ENCODE measurements around the gene SLC6A17. TPM values are rescaled to one million over a fixed set of nuclear protein-coding genes. Genes with fewer than 3 reads are reported as not detected.
A peak's percentile ranks its signal among the peaks of the same experiment; 100 is the strongest.

SLC6A17 gene
- total RNA-seq, 2 donors from 2014 or later: 0.41 to 2.2 TPM

DNA sequence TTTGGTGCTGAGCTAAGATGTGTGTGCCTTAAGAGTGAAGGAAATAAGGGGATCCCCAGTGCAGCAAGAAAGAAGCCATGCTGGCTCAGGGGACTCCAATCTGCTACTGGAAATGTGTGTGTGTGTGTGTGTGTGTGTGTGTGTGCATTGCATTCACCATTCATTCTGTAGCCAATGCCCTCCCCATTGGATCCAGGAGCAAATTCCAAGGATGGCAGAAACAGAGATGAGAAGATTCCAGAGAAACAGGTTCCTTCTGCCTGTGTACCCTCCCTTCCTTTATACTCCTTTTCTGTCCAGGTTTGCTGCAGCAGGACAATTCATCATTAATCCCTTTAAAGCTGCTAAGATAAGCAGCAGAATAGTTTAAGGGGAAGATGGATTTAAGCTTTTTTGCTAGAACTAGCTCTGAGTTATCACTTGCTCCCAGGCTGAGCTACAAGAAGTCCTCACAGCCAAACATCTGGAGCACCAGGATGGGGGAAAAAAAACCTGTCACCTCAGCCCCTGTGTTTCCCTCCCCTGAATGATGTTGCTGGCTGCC is 3.2 kb downstream of the SLC6A17 start:
- Histone ChIP-seq H3K27me3 (replicated peaks; ENCODE audit: insufficient read depth) (peaks cover 8% of the 10 kb centered on the region), H3K4me3 (no peak overlapping the region), H3K4me1 (replicated peaks) (peaks cover 6% of the 10 kb centered on the region), H3K9me3 (no peaks in the 10 kb centered on the region), H3K36me3 (no peaks in the 10 kb centered on the region), H3K27ac (no peak overlapping the region)
- intact Hi-C loops (cut with DNase I): no loop called here
- DNase-seq (ENCODE audit: low spot score): no peak
- TF ChIP-seq, protein P1, sequence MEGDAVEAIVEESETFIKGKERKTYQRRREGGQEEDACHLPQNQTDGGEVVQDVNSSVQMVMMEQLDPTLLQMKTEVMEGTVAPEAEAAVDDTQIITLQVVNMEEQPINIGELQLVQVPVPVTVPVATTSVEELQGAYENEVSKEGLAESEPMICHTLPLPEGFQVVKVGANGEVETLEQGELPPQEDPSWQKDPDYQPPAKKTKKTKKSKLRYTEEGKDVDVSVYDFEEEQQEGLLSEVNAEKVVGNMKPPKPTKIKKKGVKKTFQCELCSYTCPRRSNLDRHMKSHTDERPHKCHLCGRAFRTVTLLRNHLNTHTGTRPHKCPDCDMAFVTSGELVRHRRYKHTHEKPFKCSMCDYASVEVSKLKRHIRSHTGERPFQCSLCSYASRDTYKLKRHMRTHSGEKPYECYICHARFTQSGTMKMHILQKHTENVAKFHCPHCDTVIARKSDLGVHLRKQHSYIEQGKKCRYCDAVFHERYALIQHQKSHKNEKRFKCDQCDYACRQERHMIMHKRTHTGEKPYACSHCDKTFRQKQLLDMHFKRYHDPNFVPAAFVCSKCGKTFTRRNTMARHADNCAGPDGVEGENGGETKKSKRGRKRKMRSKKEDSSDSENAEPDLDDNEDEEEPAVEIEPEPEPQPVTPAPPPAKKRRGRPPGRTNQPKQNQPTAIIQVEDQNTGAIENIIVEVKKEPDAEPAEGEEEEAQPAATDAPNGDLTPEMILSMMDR (IDR thresholded peaks at IDR 0.05): no peak
- TF ChIP-seq POLR2AphosphoS5 (IDR thresholded peaks at IDR 0.05) (no peak), POLR2A (IDR thresholded peaks at IDR 0.05) (no peak)

DNA sequence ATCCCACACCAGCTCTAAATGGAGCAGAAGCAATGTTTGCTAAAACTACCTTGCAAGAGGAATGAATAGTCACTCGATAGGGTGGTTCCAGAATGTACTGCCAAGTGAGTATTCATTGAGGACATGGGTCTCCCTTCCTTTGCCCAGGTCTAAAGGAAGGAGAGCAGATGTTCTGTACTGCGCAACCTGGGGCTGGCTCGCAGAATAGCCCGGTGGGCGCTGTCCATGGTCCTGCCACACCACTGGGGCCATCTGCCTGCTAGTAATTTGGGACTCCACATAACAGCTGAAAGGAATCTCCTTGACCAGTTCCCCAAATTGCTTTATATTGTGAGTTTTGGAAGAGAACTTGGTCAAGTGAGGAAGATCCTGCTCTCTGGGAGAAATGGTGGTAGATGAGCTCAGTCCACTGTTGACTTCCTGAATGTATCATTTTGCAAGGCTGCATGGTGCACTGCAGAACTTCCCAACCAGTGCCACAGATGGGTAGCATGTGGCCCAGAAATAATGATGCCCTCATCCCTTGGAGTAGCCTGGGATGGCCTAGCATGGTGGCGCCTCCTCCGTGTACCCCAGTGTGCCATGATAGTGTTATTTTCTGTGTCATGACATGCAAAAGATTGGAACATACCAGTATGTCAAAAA is 5.7 kb downstream of the SLC6A17 start:
- H3K4me1 ChIP-seq (replicated peaks): no peaks in the 10 kb centered on the region
- WGBS: 13% methylated on average over 7 of the region's 7 CpGs
- peaks cover under 1% of the 10 kb centered on the region for H3K27me3 ChIP-seq (replicated peaks; ENCODE audit: insufficient read depth)
- H3K9me3 ChIP-seq: no peaks in the 10 kb centered on the region
- H3K27ac ChIP-seq: no peak overlapping the region
- DNase-seq (ENCODE audit: low spot score): peak; percentile 40
- intact Hi-C loops (cut with DNase I): no loop called here
- H3K36me3 ChIP-seq: no peaks in the 10 kb centered on the region
- TF ChIP-seq, protein P1 (IDR thresholded peaks at IDR 0.05): no peak
- TF ChIP-seq POLR2A (IDR thresholded peaks at IDR 0.05) (no peak), POLR2AphosphoS5 (IDR thresholded peaks at IDR 0.05) (no peak)
- no peak overlapping the region for H3K4me3 ChIP-seq

DNA sequence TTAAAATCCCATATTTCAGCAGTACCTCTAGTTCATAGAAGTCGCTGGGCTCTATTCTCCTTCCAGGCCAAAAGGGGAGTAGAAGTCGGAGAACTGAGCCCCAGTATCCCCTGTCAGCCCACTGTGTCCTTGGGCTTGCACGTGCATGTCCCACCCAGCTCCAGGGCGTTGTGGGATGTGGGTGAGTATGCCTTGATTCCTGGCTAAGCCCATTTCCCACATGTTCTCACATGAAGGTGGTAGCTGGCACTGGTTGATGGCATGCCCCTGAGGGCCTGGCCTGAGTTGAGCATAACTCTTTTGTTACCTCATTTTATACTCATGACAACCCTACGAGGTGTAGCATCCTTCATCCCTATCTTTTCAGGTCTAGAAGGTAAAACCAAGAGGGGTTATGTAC is 8.0 kb downstream of the SLC6A17 start:
- TF ChIP-seq POLR2AphosphoS5 (IDR thresholded peaks at IDR 0.05) (no peak), POLR2A (IDR thresholded peaks at IDR 0.05) (no peak)
- TF ChIP-seq, protein P1 (IDR thresholded peaks at IDR 0.05): no peak
- no peak for DNase-seq (ENCODE audit: low spot score)
- Histone ChIP-seq H3K27me3 (replicated peaks; ENCODE audit: insufficient read depth) (no peaks in the 10 kb centered on the region), H3K4me1 (replicated peaks) (no peaks in the 10 kb centered on the region), H3K9me3 (no peaks in the 10 kb centered on the region), H3K27ac (no peak overlapping the region), H3K4me3 (no peak overlapping the region), H3K36me3 (no peaks in the 10 kb centered on the region)
- intact Hi-C loops (cut with DNase I): no loop called here
- WGBS: 66% methylated on average over 5 of the region's 5 CpGs

DNA sequence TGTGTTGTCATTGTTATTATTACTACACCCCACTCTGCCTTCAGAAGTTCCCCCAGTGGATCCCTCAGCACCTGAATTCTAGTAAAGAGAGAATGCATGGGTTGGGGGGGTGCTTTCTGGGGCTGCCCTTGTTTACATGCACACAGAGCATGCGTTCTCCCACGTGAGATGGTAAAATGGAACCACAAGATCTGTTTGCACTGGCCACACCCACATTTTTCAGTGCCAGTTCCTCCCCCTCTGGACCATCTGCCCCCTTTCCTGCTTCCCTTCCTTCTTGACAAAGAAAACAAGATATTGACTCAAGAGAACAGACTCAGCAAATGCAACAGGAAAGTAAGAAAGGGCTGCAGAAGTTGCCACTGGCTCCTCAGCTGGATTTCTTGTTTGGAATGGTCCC is 8.9 kb downstream of the SLC6A17 start:
- intact Hi-C loops (cut with DNase I): no loop called here
- H3K27me3 ChIP-seq (replicated peaks; ENCODE audit: insufficient read depth): no peaks in the 10 kb centered on the region
- TF ChIP-seq POLR2A (IDR thresholded peaks at IDR 0.05): no peak
- TF ChIP-seq POLR2AphosphoS5 (IDR thresholded peaks at IDR 0.05): no peak
- TF ChIP-seq, protein P1 (IDR thresholded peaks at IDR 0.05): no peak

DNA sequence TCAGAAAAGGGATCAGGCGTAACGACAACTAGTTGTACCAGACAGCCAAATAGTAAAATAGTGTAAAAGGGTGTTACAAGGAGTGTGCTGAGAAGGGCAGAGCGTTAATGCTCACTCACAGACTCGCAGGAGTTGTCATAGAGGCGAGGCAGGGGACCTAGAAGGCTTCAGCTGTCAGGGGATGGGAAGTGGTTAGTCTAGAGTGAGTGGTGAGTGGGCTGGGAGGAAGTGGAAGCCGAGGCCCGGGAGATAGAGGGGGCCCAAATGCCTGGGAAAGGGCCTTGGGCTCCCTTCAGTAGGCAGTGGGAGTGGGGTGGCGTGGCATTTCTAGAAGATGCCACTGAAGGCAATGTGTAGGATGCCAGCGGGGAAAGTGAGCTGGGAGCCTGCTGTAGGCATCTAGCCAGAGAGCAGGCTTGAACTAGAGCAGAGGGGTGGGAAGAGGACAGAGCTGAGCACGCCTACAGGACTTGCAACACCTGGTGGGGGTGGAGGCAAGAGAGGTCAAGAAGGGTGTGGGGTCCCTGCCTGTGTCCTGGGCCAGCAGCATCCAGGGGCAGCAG is 10.3 kb downstream of the SLC6A17 start:
- no peak for TF ChIP-seq POLR2AphosphoS5 (IDR thresholded peaks at IDR 0.05)
- no peak for TF ChIP-seq POLR2A (IDR thresholded peaks at IDR 0.05)
- TF ChIP-seq, protein P1 (IDR thresholded peaks at IDR 0.05): no peak
- no peaks in the 10 kb centered on the region for H3K27me3 ChIP-seq (replicated peaks; ENCODE audit: insufficient read depth)
- intact Hi-C loops (cut with DNase I): no loop called here
- H3K36me3 ChIP-seq: no peaks in the 10 kb centered on the region
- no peak overlapping the region for H3K27ac ChIP-seq
- 74% methylated on average over 10 of the region's 10 CpGs for WGBS
- no peak for DNase-seq (ENCODE audit: low spot score)
- no peaks in the 10 kb centered on the region for H3K9me3 ChIP-seq
- H3K4me3 ChIP-seq: no peak overlapping the region
- no peaks in the 10 kb centered on the region for H3K4me1 ChIP-seq (replicated peaks)

More for the DNA sequence above, 8.9 kb downstream of the SLC6A17 start:
- H3K4me3 ChIP-seq: no peak overlapping the region
- no peaks in the 10 kb centered on the region for H3K9me3 ChIP-seq
- no peak for DNase-seq (ENCODE audit: low spot score)
- WGBS: 32% methylated on average over 2 of the region's 2 CpGs
- no peak overlapping the region for H3K27ac ChIP-seq
- no peaks in the 10 kb centered on the region for H3K4me1 ChIP-seq (replicated peaks)
- H3K36me3 ChIP-seq: no peaks in the 10 kb centered on the region

All from prostate gland (tissue), 2 donors.